NCI-H146 (cell line): Measurements from ENCODE around the gene SEC14L1.

ENCODE experiments used
- DNase-seq: peaks from one replicate; lab custom pipeline; 2025; lab: John Stamatoyannopoulos, UW

Gene SEC14L1

GRCh38 chr17:77191244-77191643 lies 50.5 kb downstream of the SEC14L1 start:
- peak; percentile 68 for DNase-seq

GRCh38 chr17:77193653-77194052 lies 52.9 kb downstream of the SEC14L1 start:
- DNase-seq = no peak

GRCh38 chr17:77194179-77194578 lies 53.4 kb downstream of the SEC14L1 start:
- no peak for DNase-seq

GRCh38 chr17:77196251-77196650 lies 55.5 kb downstream of the SEC14L1 start:
- no peak for DNase-seq

- DNase-seq = no peak
Observed at GRCh38 chr17:77197115-77197514, 56.3 kb downstream of the SEC14L1 start.

- no peak for DNase-seq
Observed at GRCh38 chr17:77200711-77201110, 59.9 kb downstream of the SEC14L1 start.

- no peak for DNase-seq
Observed at GRCh38 chr17:77203436-77203835, 62.7 kb downstream of the SEC14L1 start.

- no peak for DNase-seq
Observed at GRCh38 chr17:77203846-77204245, 63.1 kb downstream of the SEC14L1 start.

GRCh38 chr17:77204536-77204935 lies 63.8 kb downstream of the SEC14L1 start:
- no peak for DNase-seq

GRCh38 chr17:77205396-77206125 lies 64.8 kb downstream of the SEC14L1 start:
- DNase-seq = no peak

- no peak for DNase-seq
Observed at GRCh38 chr17:77206158-77206956, 65.6 kb downstream of the SEC14L1 start.

- no peak for DNase-seq
Observed at GRCh38 chr17:77207689-77208216, 67.0 kb downstream of the SEC14L1 start.

GRCh38 chr17:77208217-77208808 lies 67.5 kb downstream of the SEC14L1 start:
- DNase-seq = peak; percentile 12

- DNase-seq = no peak
Observed at GRCh38 chr17:77208856-77209255, 68.1 kb downstream of the SEC14L1 start.

GRCh38 chr17:77209330-77209748 lies 68.6 kb downstream of the SEC14L1 start:
- DNase-seq = peak; percentile 89

- peak; percentile 65 for DNase-seq
Observed at GRCh38 chr17:77210331-77210730, 69.6 kb downstream of the SEC14L1 start.

GRCh38 chr17:77210946-77211541 lies 70.3 kb downstream of the SEC14L1 start:
- DNase-seq = no peak

GRCh38 chr17:77211681-77212080 lies 70.9 kb downstream of the SEC14L1 start:
- DNase-seq = no peak

- no peak for DNase-seq
Observed at GRCh38 chr17:77212081-77212832, 71.5 kb downstream of the SEC14L1 start.

GRCh38 chr17:77212833-77213777 lies 72.3 kb downstream of the SEC14L1 start:
- DNase-seq = no peak
